SU-DHL-6 (cell line): ENCODE data around the gene MMP23B.

ENCODE experiments used
- H2AFZ ChIP-seq: fragments of 200-600 bp; sonication (generic); 2 replicates; pipeline ENCODE4 v1.6.1; 2014; ENCODE audit warnings: low read depth, mild to moderate bottlenecking, moderate library complexity, mixed read lengths, antibody characterized with exemption, low read length; ENCODE audit not compliant: severe bottlenecking
- H3F3A ChIP-seq: fragments of 200-600 bp; shearing (Covaris generic); 2 replicates; pipeline ENCODE4 v1.6.0; 2016; ENCODE audit warnings: antibody characterized with exemption, mild to moderate bottlenecking; ENCODE audit not compliant: insufficient read depth
- H3K27ac ChIP-seq: fragments of 200-600 bp; sonication (generic); 2 replicates; pipeline ENCODE4 v1.5.1; 2016; ENCODE audit warnings: low read depth, mild to moderate bottlenecking, low read length, moderate library complexity, mixed read lengths
- H3K27me3 ChIP-seq: fragments of 200-600 bp; sonication (generic), shearing (Covaris generic); 2 replicates; pipeline ENCODE4 v1.6.0; 2014; ENCODE audit warnings: mild to moderate bottlenecking, low read length
- H3K36me3 ChIP-seq: fragments of 200-600 bp; sonication (generic); 2 replicates; pipeline ENCODE4 v1.6.1; 2014; ENCODE audit warnings: mild to moderate bottlenecking, low read length, mixed read lengths
- H3K4me2 ChIP-seq: fragments of 300-600, 200-600 bp; shearing (Covaris generic), sonication (generic); 2 replicates; pipeline ENCODE4 v1.6.0; 2014; ENCODE audit warnings: low read length, low read depth, mild to moderate bottlenecking; ENCODE audit not compliant: poor library complexity, severe bottlenecking
- H3K4me3 ChIP-seq: fragments of 200-600 bp; sonication (generic); 2 replicates; pipeline ENCODE4 v1.5.1; 2014; ENCODE audit warnings: antibody characterized with exemption, low read length, mild to moderate bottlenecking, mixed read lengths; ENCODE audit not compliant: insufficient read depth, poor library complexity, severe bottlenecking
- H3K79me2 ChIP-seq: fragments of 200-600 bp; sonication (generic); 2 replicates; pipeline ENCODE4 v1.6.1; 2014; ENCODE audit warnings: mild to moderate bottlenecking, low read length, moderate library complexity; ENCODE audit not compliant: insufficient read depth
- H3K9ac ChIP-seq: fragments of 200-600 bp; sonication (generic); 2 replicates; pipeline ENCODE4 v1.7.0; 2014; ENCODE audit warnings: mild to moderate bottlenecking, low read length
- H3K9me2 ChIP-seq: fragments of 200-600 bp; sonication (generic); replicated peaks from 2 replicates; pipeline ENCODE4 v1.6.1; 2014; ENCODE audit warnings: low read length; ENCODE audit not compliant: insufficient read depth
- H3K9me3 ChIP-seq: fragments of 200-600 bp; sonication (generic); 2 replicates; pipeline ENCODE4 v1.6.1; 2014; ENCODE audit warnings: low read length, mixed read lengths; ENCODE audit not compliant: insufficient read depth
- H4K20me1 ChIP-seq: fragments of 200-600 bp; sonication (generic); 2 replicates; pipeline ENCODE4 v1.6.1; 2014; ENCODE audit warnings: low read depth, mild to moderate bottlenecking, antibody characterized with exemption, low read length, moderate library complexity, mixed read lengths
- CTCF ChIP-seq: fragments of 200-600 bp; sonication (generic); IDR thresholded peaks from one replicate; pipeline ENCODE4 v1.5.1; 2017; ENCODE audit warnings: antibody characterized with exemption, mild to moderate bottlenecking, low read length, moderate library complexity; ENCODE audit not compliant: insufficient read depth, poor library complexity, severe bottlenecking
- EZH2phosphoT487 ChIP-seq: fragments of 200-600 bp; sonication (generic), shearing (Covaris generic); conservative IDR thresholded peaks from 2 replicates; pipeline ENCODE4 v1.6.1; 2018; ENCODE audit warnings: mild to moderate bottlenecking, antibody characterized with exemption, low read length, moderate library complexity, mixed read lengths

Gene MMP23B

GRCh38 chr1:1622788-1623094 is 9.2 kb upstream of the MMP23B start:
- Histone ChIP-seq H3K9me2 (no peaks in the 10 kb centered on the region), H3K36me3 (no peaks in the 10 kb centered on the region), H3K27me3 (no peaks in the 10 kb centered on the region), H3K9me3 (no peaks in the 10 kb centered on the region), H3F3A (no peaks in the 10 kb centered on the region), H3K4me2 (no peak overlapping the region), H3K4me3 (no peak overlapping the region), H3K79me2 (no peaks in the 10 kb centered on the region), H3K9ac (no peak overlapping the region), H2AFZ (no peak overlapping the region), H4K20me1 (no peaks in the 10 kb centered on the region), H3K27ac (no peak overlapping the region)
- TF ChIP-seq EZH2phosphoT487 (no peak), CTCF (no peak)

- Histone ChIP-seq H3K27me3 (no peaks in the 10 kb centered on the region), H3K9ac (no peak overlapping the region), H3K36me3 (no peaks in the 10 kb centered on the region), H3K4me3 (no peak overlapping the region), H4K20me1 (no peaks in the 10 kb centered on the region), H3K4me2 (no peak overlapping the region), H3K79me2 (no peaks in the 10 kb centered on the region), H2AFZ (no peak overlapping the region), H3K27ac (no peak overlapping the region), H3F3A (no peaks in the 10 kb centered on the region), H3K9me3 (no peaks in the 10 kb centered on the region), H3K9me2 (no peaks in the 10 kb centered on the region)
- TF ChIP-seq CTCF (no peak), EZH2phosphoT487 (no peak)
These were observed 8.8 kb upstream of the MMP23B start for GRCh38 chr1:1623181-1623630.

- TF ChIP-seq CTCF, result no peak
- no peak for TF ChIP-seq EZH2phosphoT487
- Histone ChIP-seq H3K4me3 (no peak overlapping the region), H3K9me3 (no peaks in the 10 kb centered on the region), H4K20me1 (no peaks in the 10 kb centered on the region), H3K27me3 (no peaks in the 10 kb centered on the region), H3F3A (no peaks in the 10 kb centered on the region), H3K4me2 (no peak overlapping the region), H3K27ac (no peak overlapping the region), H3K9me2 (no peaks in the 10 kb centered on the region), H2AFZ (no peak overlapping the region), H3K9ac (no peak overlapping the region), H3K36me3 (no peaks in the 10 kb centered on the region), H3K79me2 (no peaks in the 10 kb centered on the region)
These were observed 8.1 kb upstream of the MMP23B start for GRCh38 chr1:1623631-1624442.
